B cell (primary cell): ENCODE data around the gene DRD1. TPM values are rescaled to one million over a fixed set of nuclear protein-coding genes. Genes with fewer than 3 reads are reported as not detected.

Source experiments
- ATAC-seq: fragments of 200-7000 bp; cut with Tn5 transposase; one replicate; pipeline ENCODE4 v1.10.0; 2021; ENCODE audit warnings: low read depth, mild to moderate bottlenecking, moderate number of reproducible peaks, moderate library complexity
- CTCF ChIA-PET: fragments of 350-600 bp; sonication (Branson Sonifier 250); formaldehyde crosslinking; loops from one replicate; lab custom pipeline; 2021; ENCODE audit warnings: antibody characterized with exemption, inconsistent platforms; lab: Charles Lee
- POLR2A ChIA-PET: fragments of 350-600 bp; sonication (Branson Sonifier 250); formaldehyde crosslinking; loops from one replicate; lab custom pipeline; 2021; ENCODE audit warnings: antibody characterized with exemption; lab: Charles Lee
- DNase-seq: peaks from one replicate; pipeline ENCODE4 v3.0.0; 2013
- H2AFZ ChIP-seq: 2 replicates; pipeline ENCODE4 v1.6.1; 2012; ENCODE audit warnings: mild to moderate bottlenecking, low read depth, low read length; ENCODE audit not compliant: insufficient read depth, poor library complexity, severe bottlenecking
- H3K27ac ChIP-seq, 2 donors: 1 replicate in 1 of 2; 2 replicates in 1 of 2; pipeline ENCODE4 v1.5.1; 2012 to 2013; ENCODE audit warnings: low read length in 2 of 2, mild to moderate bottlenecking in 2 of 2, moderate library complexity in 1 of 2
- H3K27me3 ChIP-seq, 4 experiments: fragments of 200-600 bp in 1 of 4; sonication (generic) in 1 of 4; replicated peaks in 1 of 4; 1 replicate in 2 of 4; 2 replicates in 2 of 4; pipeline versions ENCODE4 v1.6.1 to v1.7.0; 2013 to 2016; ENCODE audit warnings: low read length in 3 of 4, mild to moderate bottlenecking in 2 of 4, mixed read lengths in 1 of 4, moderate library complexity in 1 of 4; ENCODE audit not compliant: insufficient read depth in 4 of 4, control insufficient read depth in 3 of 4; ENCODE audit errors: control extremely low read depth in 1 of 4
- H3K36me3 ChIP-seq, 2 experiments: replicated peaks in 1 of 2; 1 replicate in 1 of 2; 2 replicates in 1 of 2; pipeline versions ENCODE4 v1.6.1 to v1.7.1; 2013; ENCODE audit warnings: low read length in 1 of 2; ENCODE audit not compliant: insufficient read depth in 2 of 2, control insufficient read depth in 1 of 2; ENCODE audit errors: control extremely low read depth in 1 of 2, extremely low read depth in 1 of 2
- H3K4me1 ChIP-seq, 2 donors: fragments of 200-600 bp in 1 of 2; sonication (generic) in 1 of 2; 1 replicate in 1 of 2; 2 replicates in 1 of 2; pipeline versions ENCODE4 v1.5.1 to v1.6.1; 2013 to 2017; ENCODE audit warnings: low read length in 2 of 2; ENCODE audit not compliant: control insufficient read depth in 2 of 2, insufficient read depth in 2 of 2
- H3K4me2 ChIP-seq: replicated peaks from 2 replicates; pipeline ENCODE3; 2012; ENCODE audit warnings: mild to moderate bottlenecking, low read depth, low read length; ENCODE audit not compliant: poor library complexity, severe bottlenecking
- H3K4me3 ChIP-seq, 5 experiments: fragments of 200-600 bp in 1 of 5; sonication (generic) in 1 of 5; 1 replicate in 3 of 5; 2 replicates in 2 of 5; pipeline versions ENCODE4 v1.5.1 to v1.7.0; 2011 to 2016; ENCODE audit warnings: low read length in 4 of 5, mild to moderate bottlenecking in 4 of 5, low read depth in 2 of 5, control low read depth in 1 of 5, moderate library complexity in 1 of 5; ENCODE audit not compliant: insufficient read depth in 1 of 5; ENCODE audit errors: control extremely low read depth in 1 of 5, extremely low read depth in 1 of 5
- H3K79me2 ChIP-seq: fragments of 200-600 bp; sonication (generic); one replicate; pipeline ENCODE4 v1.6.0; 2016; ENCODE audit warnings: low read length; ENCODE audit not compliant: control insufficient read depth, insufficient read depth
- H3K9ac ChIP-seq: fragments of 200-600 bp; sonication (generic); 2 replicates; pipeline ENCODE4 v1.6.1; 2017; ENCODE audit warnings: mild to moderate bottlenecking, low read length, moderate library complexity
- H3K9me3 ChIP-seq, 3 donors: one replicate each; pipeline versions ENCODE4 v1.6.1 to v1.7.1; 2013; ENCODE audit warnings: low read length in 2 of 3; ENCODE audit not compliant: control insufficient read depth in 2 of 3, insufficient read depth in 1 of 3; ENCODE audit errors: control extremely low read depth in 1 of 3
- H4K20me1 ChIP-seq: 2 replicates; pipeline ENCODE4 v1.6.0; 2012; ENCODE audit warnings: mild to moderate bottlenecking, low read length; ENCODE audit not compliant: insufficient read depth, control insufficient read depth, poor library complexity, severe bottlenecking
- H3K27ac Mint-ChIP-seq: one replicate; pipeline ENCODE4 v1.8.0; 2021; ENCODE audit warnings: mixed read lengths
- H3K27me3 Mint-ChIP-seq: one replicate; pipeline ENCODE4 v1.8.0; 2021; ENCODE audit warnings: mixed read lengths
- H3K4me1 Mint-ChIP-seq: one replicate; pipeline ENCODE4 v1.8.0; 2021; ENCODE audit warnings: mixed read lengths
- H3K4me3 Mint-ChIP-seq: one replicate; pipeline ENCODE4 v1.8.0; 2021; ENCODE audit warnings: mixed read lengths
- H3K9me3 Mint-ChIP-seq: one replicate; pipeline ENCODE4 v1.8.0; 2022; ENCODE audit warnings: mixed read lengths; ENCODE audit not compliant: insufficient read depth
- EZH2 ChIP-seq: IDR thresholded peaks from 2 replicates; pipeline ENCODE4 v1.6.1; 2012; ENCODE audit warnings: borderline replicate concordance, low read depth, mild to moderate bottlenecking, moderate library complexity, low read length; ENCODE audit not compliant: insufficient read depth, poor library complexity, severe bottlenecking
- WGBS: methylation state at CpG from one replicate; pipeline ENCODE4 v1.1.5; 2013; ENCODE audit warnings: missing lambda C conversion rate; ENCODE audit not compliant: insufficient coverage; 5-methylcytosine and 5-hydroxymethylcytosine counted together
- intact Hi-C: fragments of 100-400 bp; cut with micrococcal nuclease; formaldehyde crosslinking; loops from one replicate; pipeline ENCODE4 v1.10.0; 2022
- polyA plus RNA-seq: library from polyadenylated mRNA; depleted of rRNA; stranded (reverse); fragments of >200 nt; gene quantifications from 2 replicates; pipeline ENCODE4 v1.2.3, GENCODE V29; 2012
- total RNA-seq, 2 donors: library from RNA; stranded (reverse); fragments of 120-200 nt in 1 of 2; gene quantifications; 1 replicate in 1 of 2; 2 replicates in 1 of 2; pipeline versions ENCODE4 v1.2.3 to v1.2.4, GENCODE V29; 2013 to 2022
- TF ChIP-seq, protein P1 (sequence below): fragments of 200-600 bp; IDR thresholded peaks from one replicate; pipeline ENCODE4 v1.8.0; 2022; ENCODE audit warnings: antibody characterized with exemption, mild to moderate bottlenecking

Gene DRD1
- total and polyA plus RNA-seq, 2 donors (not counting 1 experiment from before 2014, with no cell fraction given): not detected

DNA sequence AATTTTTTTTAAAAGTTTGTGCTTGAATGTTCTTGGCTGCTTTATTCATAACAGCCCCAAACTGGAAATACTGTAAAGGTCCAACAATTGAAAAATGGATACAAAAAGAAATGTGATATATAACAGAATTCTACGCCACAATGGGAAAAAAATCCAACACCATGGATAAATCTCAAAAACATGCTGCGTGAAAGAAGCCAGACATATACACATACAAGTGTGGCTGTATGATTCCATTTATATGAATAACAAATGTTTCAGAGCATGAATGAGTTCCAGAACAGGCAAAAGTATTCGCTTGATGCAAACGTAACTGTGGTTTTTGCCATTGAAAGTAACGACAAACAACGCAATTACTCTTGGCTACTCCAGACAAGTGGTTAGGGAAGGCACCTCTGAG, 27.2 kb upstream of the DRD1 start:
- ATAC-seq: no peak
- Histone ChIP-seq H4K20me1 (no peaks in the 10 kb centered on the region), H3K4me1 (no peaks in the 10 kb centered on the region), H3K79me2 (no peaks in the 10 kb centered on the region), H2AFZ (no peak overlapping the region), H3K4me3 (no peak overlapping the region), H3K27ac (no peak overlapping the region), H3K9ac (no peak overlapping the region), H3K36me3 (no peaks in the 10 kb centered on the region), H3K9me3 (no peaks in the 10 kb centered on the region), H3K4me2 (no peak overlapping the region), H3K27me3 (peaks cover 0 to 3% (median 2%) of the 10 kb centered on the region in 4 experiments)
- ChIA-PET POLR2A (no interaction called here), CTCF (no interaction called here)
- no peaks in the 10 kb centered on the region for H3K4me1 Mint-ChIP-seq
- TF ChIP-seq, protein P1, sequence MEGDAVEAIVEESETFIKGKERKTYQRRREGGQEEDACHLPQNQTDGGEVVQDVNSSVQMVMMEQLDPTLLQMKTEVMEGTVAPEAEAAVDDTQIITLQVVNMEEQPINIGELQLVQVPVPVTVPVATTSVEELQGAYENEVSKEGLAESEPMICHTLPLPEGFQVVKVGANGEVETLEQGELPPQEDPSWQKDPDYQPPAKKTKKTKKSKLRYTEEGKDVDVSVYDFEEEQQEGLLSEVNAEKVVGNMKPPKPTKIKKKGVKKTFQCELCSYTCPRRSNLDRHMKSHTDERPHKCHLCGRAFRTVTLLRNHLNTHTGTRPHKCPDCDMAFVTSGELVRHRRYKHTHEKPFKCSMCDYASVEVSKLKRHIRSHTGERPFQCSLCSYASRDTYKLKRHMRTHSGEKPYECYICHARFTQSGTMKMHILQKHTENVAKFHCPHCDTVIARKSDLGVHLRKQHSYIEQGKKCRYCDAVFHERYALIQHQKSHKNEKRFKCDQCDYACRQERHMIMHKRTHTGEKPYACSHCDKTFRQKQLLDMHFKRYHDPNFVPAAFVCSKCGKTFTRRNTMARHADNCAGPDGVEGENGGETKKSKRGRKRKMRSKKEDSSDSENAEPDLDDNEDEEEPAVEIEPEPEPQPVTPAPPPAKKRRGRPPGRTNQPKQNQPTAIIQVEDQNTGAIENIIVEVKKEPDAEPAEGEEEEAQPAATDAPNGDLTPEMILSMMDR: no peak
- TF ChIP-seq EZH2: no peak
- peaks cover 30% of the 10 kb centered on the region for H3K27me3 Mint-ChIP-seq
- no peak for DNase-seq
- no peak overlapping the region for H3K4me3 Mint-ChIP-seq
- H3K9me3 Mint-ChIP-seq: no peaks in the 10 kb centered on the region
- intact Hi-C loops: no loop called here
- WGBS: 88% methylated on average over 5 of the region's 6 CpGs
- no peak overlapping the region for H3K27ac Mint-ChIP-seq

DNA sequence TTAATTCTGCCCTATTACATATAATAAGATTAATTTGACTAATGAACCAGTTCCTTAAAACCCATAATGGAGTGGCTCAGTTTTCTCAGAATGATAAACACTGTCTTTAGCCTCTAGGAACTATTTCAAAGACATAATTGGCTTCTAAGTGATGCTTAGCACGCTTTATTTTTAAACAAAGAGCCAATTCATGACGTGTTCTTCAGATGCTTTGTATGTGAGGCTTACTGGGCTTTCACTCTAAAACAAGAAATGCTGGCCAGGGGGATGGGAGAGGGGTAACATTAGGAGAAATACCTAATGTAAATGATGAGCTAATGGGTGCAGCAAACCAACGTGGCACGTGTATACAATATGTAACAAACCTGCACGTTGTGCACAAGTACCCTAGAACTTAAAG, 26.8 kb upstream of the DRD1 start:
- H3K9me3 Mint-ChIP-seq: no peaks in the 10 kb centered on the region
- no peaks in the 10 kb centered on the region for H3K9me3 ChIP-seq
- no peak for DNase-seq
- intact Hi-C loops: no loop called here
- ChIA-PET POLR2A (no interaction called here), CTCF (no interaction called here)
- no peak overlapping the region for H3K4me3 ChIP-seq
- no peak overlapping the region for H3K9ac ChIP-seq
- no peak overlapping the region for H3K4me2 ChIP-seq
- TF ChIP-seq, protein P1: no peak
- no peak for TF ChIP-seq EZH2
- no peaks in the 10 kb centered on the region for H4K20me1 ChIP-seq
- no peaks in the 10 kb centered on the region for H3K4me1 Mint-ChIP-seq
- no peak overlapping the region for H3K4me3 Mint-ChIP-seq
- peaks cover 30% of the 10 kb centered on the region for H3K27me3 Mint-ChIP-seq
- WGBS: 80% methylated on average over 1 of the region's 5 CpGs
- no peak overlapping the region for H3K27ac ChIP-seq
- H3K4me1 ChIP-seq: no peaks in the 10 kb centered on the region
- H3K27me3 ChIP-seq: peaks cover 0 to 6% (median 2%) of the 10 kb centered on the region in 4 experiments
- no peaks in the 10 kb centered on the region for H3K79me2 ChIP-seq
- no peak overlapping the region for H2AFZ ChIP-seq
- ATAC-seq: no peak
- H3K27ac Mint-ChIP-seq: no peak overlapping the region
- H3K36me3 ChIP-seq: no peaks in the 10 kb centered on the region
